ENCODE measurements around the gene TCF7L1. TPM values are rescaled to one million over a fixed set of nuclear protein-coding genes. Genes with fewer than 3 reads are reported as not detected.

The TCF7L1 gene
- total RNA-seq, 2 donors from 2014 or later: 3.1 to 4.0 TPM

DNA sequence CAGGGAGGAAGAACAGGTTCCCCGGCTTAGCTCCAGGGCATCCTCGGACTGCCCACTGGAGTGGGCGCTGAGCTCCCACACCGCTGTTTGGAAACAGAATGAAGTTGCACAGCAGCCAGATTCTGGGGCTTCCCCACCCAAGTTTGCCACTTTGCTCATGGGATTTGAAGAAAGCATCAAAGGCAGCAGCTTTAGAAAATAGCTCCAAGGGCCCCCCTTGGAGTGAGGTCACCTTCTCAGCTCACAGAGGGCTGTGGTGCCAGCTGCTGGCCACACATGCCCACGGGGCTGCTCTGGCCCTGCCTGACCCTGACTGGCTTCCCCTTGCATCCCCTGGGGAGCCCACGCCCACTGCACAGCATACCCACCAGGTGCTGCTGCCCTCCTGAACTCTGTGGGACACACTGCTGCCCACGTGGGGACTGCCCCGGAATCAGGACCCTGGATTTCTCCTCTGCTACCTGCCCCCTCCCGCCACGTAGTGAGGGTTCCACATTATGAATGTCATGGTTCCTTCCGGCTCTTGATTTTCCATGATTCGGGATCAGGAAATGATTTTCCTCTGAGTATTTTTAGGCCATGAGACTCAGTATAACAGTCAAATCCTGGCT lies 124.3 kb downstream of the TCF7L1 start:
- peaks cover 0 to 70% of the 10 kb centered on the region in 2 donors for H3K4me1 ChIP-seq
- TF ChIP-seq, protein P1, sequence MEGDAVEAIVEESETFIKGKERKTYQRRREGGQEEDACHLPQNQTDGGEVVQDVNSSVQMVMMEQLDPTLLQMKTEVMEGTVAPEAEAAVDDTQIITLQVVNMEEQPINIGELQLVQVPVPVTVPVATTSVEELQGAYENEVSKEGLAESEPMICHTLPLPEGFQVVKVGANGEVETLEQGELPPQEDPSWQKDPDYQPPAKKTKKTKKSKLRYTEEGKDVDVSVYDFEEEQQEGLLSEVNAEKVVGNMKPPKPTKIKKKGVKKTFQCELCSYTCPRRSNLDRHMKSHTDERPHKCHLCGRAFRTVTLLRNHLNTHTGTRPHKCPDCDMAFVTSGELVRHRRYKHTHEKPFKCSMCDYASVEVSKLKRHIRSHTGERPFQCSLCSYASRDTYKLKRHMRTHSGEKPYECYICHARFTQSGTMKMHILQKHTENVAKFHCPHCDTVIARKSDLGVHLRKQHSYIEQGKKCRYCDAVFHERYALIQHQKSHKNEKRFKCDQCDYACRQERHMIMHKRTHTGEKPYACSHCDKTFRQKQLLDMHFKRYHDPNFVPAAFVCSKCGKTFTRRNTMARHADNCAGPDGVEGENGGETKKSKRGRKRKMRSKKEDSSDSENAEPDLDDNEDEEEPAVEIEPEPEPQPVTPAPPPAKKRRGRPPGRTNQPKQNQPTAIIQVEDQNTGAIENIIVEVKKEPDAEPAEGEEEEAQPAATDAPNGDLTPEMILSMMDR (IDR thresholded peaks at IDR 0.05): peak in 1 of 2 donors; percentile 40
- no peaks in the 10 kb centered on the region for H3K9me3 ChIP-seq
- no peak overlapping the region for H3K4me3 ChIP-seq
- DNase-seq (ENCODE audit: low spot score): no peak
- H3K36me3 ChIP-seq: no peaks in the 10 kb centered on the region
- H3K27me3 ChIP-seq: no peaks in the 10 kb centered on the region
- peak overlapping the region; percentile 77 to 79 for H3K27ac ChIP-seq

DNA sequence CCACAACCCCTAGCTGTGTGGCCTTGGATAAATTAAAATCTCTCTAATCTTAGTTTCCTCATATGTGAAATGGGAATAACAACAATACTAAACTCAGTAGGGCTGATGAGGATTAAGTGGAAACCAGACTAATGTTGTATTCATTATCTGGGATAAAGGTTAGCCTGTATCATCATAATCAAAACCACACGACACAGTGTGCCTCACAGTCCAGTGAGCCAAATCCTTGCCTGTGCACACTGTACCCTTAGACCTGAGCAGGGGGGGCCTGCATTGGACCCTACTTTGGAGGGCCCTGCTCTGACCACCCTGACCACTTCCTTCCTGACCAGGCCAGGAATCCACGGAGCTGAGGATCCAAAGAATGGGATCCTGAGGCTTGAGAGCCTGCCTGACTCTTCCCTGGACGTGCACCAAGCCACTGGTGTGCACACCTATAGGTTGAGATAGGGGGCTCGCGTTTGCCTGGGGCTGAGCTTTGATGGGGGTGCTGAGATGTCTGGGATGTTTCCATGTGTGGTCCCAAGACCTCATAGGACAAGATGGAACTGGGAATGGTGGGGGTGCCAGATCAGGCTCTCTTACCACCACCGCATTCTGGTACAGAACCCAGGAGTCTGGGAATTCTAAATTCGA lies 124.9 kb downstream of the TCF7L1 start:
- Histone ChIP-seq H3K27ac (peak overlapping the region; percentile 77 to 79), H3K36me3 (no peaks in the 10 kb centered on the region), H3K4me3 (no peak overlapping the region), H3K9me3 (no peaks in the 10 kb centered on the region), H3K4me1 (peaks cover 0 to 70% of the 10 kb centered on the region in 2 donors), H3K27me3 (no peaks in the 10 kb centered on the region)
- TF ChIP-seq, protein P1 (IDR thresholded peaks at IDR 0.05): no peak
- DNase-seq (ENCODE audit: low spot score): no peak

DNA sequence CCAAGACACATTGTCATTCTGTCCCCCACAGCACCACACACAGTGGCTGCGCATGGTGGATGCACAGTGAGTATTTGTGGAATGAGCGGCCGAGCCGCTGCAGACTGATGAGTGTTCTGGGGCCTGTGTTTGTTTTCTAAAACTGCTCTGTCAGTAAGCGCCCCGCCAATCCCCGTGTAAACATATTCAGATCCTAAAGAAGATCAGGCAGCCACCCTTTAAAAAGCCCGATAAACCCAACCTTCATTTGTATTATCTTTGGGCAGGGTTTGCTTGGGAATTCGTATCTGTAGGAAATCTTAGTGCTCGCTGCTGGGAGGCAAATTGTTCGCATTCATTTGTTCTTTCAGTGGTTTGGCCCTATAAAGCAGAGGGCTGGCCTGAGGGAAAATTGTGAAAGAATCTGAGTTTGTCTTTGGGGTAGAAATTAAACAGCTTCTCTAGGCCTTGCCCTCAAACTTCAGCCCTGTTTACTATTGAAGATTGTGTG lies 126.0 kb downstream of the TCF7L1 start:
- no peaks in the 10 kb centered on the region for H3K9me3 ChIP-seq
- no peak for DNase-seq (ENCODE audit: low spot score)
- H3K4me3 ChIP-seq: no peak overlapping the region
- H3K27me3 ChIP-seq: no peaks in the 10 kb centered on the region
- H3K36me3 ChIP-seq: no peaks in the 10 kb centered on the region
- TF ChIP-seq, protein P1 (IDR thresholded peaks at IDR 0.05): no peak
- H3K27ac ChIP-seq: peak overlapping the region; percentile 77 to 79
- peaks cover 0 to 66% of the 10 kb centered on the region in 2 donors for H3K4me1 ChIP-seq

DNA sequence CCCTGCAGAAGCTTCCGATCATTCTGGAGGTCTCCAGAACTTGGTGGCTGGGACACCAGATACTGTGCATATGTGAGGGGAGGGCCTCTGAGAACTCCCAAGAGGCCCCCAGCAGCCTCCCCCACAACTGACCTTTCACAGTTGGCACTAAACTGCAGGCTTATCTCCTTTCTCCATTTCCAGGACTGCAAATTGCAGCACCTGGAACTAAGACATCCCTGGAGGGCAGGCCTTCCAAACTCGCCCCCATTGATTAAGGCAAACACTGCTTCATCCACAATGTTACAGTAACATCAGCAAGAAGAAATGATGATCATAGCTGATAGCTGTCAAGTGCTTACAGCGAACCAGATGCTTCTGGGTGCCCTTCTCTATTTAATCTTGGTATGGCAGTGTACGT lies 126.7 kb downstream of the TCF7L1 start:
- H3K27me3 ChIP-seq: no peaks in the 10 kb centered on the region
- no peak overlapping the region for H3K4me3 ChIP-seq
- peaks cover 0 to 66% of the 10 kb centered on the region in 2 donors for H3K4me1 ChIP-seq
- H3K36me3 ChIP-seq: no peaks in the 10 kb centered on the region
- no peaks in the 10 kb centered on the region for H3K9me3 ChIP-seq
- TF ChIP-seq, protein P1 (IDR thresholded peaks at IDR 0.05): no peak
- H3K27ac ChIP-seq: peak overlapping the region; percentile 77 to 79
- no peak for DNase-seq (ENCODE audit: low spot score)

DNA sequence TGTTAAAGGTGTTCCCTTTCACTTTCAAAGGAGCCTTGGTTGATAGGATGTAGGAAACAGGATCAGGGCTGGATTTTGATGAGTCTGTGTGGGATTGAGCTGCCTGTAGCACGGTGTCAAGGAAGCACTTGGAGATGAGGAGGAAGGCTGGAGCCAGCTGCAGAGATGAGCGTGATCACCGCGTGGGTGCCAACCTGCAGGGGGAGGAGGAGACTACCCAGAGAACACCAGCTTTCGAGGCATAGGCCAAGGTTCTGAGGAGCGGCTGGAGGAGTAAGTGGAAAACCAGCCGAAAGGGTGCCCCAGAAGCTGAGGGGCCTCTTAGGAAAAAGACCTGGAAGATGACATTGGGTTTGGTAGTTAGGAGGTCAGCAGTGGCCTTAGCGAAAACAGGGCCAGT lies 130.4 kb downstream of the TCF7L1 start:
- Histone ChIP-seq H3K4me1 (peaks cover 0 to 55% of the 10 kb centered on the region in 2 donors), H3K27me3 (no peaks in the 10 kb centered on the region), H3K27ac (no peak overlapping the region), H3K9me3 (no peaks in the 10 kb centered on the region), H3K4me3 (no peak overlapping the region), H3K36me3 (no peaks in the 10 kb centered on the region)
- TF ChIP-seq, protein P1 (IDR thresholded peaks at IDR 0.05): no peak
- no peak for DNase-seq (ENCODE audit: low spot score)

Measured in right atrium auricular region (tissue), 2 donors.